GM21723 (cell line): ENCODE measurements around the gene TAX1BP3.

ENCODE experiments used
- ATAC-seq: cut with Tn5 transposase; IDR thresholded peaks from one replicate; pipeline ENCODE4 v1.9.1; 2021; ENCODE audit warnings: mild to moderate bottlenecking, moderate library complexity; ENCODE audit not compliant: unreplicated experiment

Gene TAX1BP3

GRCh38 chr17:3659541-3660111 lies 8.8 kb downstream of the TAX1BP3 start:
- no peak for ATAC-seq

- no peak for ATAC-seq
These were observed 9.5 kb downstream of the TAX1BP3 start for GRCh38 chr17:3658784-3659449.

DNA sequence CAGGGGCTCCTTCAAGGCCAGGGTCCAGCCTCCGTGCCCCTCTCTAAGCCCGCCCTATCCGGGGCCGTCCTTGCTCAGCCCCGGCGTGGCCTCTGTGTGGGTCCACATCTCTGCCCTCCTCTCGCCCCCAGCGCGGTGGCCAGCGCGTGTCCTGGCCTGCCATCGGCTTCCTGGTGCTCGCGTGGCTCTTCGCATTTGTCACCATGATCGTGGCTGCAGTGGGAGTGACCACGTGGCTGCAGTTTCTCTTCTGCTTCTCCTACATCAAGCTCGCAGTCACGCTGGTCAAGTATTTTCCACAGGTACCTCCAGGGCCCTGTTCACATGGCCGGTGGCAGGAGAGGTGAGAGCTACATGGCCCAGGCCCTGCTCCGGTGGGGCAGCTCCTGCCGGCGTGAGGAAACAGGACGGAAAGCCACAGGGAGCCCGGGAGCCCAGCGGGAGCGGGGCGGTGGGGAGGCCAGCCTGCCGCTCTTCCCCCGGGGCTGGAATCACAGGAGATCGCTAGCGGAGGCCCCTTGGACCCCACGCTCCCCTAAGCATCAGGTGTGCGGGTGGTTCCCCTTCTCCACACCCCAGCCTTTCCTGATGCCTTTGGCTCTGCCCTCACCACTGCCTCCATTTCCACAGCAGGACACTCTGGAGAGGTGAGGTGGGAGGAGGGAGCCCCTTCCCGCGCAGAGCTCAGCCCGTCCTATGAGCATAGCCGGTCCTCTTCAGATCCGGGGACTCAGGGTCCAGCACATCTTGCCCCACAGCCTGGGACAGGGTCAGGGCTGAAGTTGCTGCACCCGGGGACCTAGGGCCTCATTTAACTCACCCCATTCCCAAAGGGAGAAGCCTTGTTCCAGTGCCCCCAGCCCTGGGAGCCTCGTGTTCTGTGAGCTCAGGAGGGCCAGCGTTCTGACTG lies 10.2 kb downstream of the TAX1BP3 start:
- ATAC-seq = no peak

- no peak for ATAC-seq
These were observed 10.8 kb downstream of the TAX1BP3 start for GRCh38 chr17:3657588-3657869.

DNA sequence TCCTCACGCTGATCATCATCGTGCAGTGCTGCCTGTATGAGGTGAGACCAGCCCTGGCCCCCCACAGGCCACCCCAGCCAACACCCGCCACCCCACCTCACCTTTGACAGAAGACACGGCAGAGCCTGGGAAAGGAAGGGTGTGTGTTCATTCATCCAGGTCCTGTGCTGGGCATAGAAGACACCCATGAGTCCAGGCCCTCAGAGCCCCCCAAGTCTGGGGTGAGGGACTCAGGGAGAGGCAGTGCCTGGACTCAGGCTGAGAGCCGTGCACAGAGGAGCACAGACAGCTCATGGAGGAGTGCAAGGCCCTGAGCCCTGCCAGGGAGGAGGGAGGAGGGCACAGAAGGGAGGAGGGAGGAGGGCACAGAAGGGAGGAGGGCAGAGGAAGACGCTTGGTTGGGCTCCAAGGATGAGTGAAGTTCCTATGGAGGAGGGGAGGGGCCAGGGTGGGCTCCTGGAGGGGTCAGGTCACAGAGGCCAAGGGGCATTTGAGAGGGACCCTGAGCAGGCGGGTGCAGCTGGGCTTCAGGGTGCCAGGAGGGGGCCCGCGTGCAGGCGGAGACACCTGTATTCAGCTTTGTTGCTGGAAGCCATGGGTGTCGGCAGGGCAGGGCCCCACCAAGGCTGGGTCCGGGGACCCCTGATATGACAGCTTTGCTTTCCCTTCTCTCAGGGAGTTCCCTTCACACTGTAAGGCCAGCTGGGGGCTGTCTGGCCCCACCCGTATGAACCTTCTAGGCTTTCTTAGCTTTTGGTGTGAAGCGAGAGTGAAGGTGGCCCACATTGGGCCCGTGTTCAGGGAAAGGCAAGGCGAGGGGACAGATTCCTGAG lies 11.4 kb downstream of the TAX1BP3 start:
- ATAC-seq = no peak

GRCh38 chr17:3656353-3656752 lies 12.0 kb downstream of the TAX1BP3 start:
- ATAC-seq = no peak

DNA sequence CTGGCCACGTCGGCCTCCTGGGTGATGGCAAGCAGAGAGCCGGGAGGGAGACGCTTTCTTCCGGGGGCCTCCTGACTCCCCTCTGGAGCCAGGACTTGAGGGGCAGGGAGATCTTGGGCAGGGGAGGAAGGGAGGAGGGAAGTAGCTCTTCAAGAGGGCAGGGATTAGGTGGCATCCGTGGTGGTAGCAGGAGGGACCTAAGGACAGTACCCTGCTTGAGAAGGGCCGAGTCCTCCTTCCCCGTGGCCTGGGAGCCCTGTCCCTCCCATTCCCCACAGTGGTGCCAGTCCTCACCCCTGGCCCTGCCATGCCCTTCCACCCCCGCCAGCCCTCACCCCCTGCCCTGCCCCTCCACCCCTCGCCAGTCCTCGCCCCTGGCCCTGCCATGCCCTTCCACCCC lies 12.6 kb downstream of the TAX1BP3 start:
- no peak for ATAC-seq

DNA sequence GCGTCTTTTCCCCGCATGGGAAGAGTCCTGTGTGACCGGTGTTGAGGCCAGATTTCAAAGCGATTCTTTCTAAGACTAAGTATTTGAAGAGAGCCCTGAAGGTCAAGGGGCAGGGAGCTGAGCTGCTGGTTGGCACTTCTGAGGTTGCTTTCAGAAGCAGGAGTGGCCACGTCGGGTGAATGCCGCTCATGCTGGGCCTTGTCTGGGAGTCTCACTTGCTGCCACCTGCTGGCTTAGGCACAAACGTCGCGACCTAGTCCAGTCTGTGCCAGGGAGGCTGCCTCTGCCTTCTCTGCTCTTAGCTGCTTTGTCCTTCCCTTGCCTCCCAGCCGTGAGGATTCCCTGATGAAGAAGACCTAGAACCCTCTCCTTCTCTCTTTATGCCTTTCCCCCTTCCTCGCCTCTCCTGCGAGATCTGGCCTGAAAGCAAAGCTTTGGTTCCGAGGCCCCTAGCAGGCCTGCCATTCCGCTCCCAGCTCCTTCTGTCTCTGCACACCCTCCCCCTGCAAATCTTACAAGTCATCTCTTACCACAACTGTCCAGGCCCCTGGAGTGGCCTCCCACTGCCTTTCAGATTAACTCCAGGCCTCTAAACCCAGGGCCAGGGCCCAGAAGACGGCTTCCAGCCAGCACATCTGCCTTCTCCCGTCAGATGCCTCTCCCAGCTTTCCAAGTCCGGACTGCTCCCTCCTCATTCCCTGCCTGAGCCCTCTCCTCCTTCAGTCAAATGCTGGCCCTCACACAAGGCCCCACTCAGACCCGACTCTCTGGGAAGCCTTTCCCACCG lies 20.4 kb downstream of the TAX1BP3 start:
- no peak for ATAC-seq

GRCh38 chr17:3647251-3647650 lies 21.1 kb downstream of the TAX1BP3 start:
- no peak for ATAC-seq

DNA sequence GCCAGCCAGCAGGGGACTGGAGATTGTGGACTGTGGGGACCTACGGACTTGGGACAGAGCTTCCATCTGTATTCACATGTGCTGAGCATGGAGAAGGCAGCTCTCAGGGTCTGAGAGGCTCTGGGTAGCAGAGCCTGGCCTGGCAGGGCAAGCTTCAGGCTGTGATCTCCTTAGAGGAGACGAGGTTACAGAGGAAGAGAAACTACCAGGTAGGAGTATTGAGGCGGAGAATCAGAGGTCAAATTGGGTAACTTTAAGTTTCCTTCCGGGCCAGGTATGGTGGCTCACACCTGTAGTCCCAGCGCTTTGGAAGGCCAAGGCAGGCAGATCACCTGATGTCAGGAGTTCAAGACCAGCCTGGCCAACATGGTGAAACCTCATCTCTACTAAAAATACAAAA lies 23.1 kb downstream of the TAX1BP3 start:
- ATAC-seq = no peak

DNA sequence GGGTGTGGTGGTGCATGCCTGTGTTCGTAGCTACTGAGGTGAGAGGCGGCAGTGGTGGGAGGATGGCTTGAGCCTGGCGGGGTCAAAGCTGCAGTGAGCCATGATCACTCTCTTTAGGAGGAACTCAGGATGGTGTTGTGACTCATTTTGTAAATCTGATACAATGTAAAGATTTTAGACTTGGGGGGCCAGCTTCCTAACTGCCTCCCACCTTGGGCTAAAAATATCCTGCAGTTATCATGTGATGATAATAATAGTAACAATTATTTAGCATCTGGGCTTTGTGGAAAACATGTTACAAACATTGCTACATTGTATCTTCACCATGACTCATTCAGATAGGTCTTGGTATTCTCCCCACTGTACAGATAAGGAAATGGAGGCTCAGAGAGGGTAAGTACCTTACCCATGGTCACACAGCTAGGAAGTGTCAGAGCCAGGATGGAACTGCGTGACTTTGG lies 24.5 kb downstream of the TAX1BP3 start:
- no peak for ATAC-seq

DNA sequence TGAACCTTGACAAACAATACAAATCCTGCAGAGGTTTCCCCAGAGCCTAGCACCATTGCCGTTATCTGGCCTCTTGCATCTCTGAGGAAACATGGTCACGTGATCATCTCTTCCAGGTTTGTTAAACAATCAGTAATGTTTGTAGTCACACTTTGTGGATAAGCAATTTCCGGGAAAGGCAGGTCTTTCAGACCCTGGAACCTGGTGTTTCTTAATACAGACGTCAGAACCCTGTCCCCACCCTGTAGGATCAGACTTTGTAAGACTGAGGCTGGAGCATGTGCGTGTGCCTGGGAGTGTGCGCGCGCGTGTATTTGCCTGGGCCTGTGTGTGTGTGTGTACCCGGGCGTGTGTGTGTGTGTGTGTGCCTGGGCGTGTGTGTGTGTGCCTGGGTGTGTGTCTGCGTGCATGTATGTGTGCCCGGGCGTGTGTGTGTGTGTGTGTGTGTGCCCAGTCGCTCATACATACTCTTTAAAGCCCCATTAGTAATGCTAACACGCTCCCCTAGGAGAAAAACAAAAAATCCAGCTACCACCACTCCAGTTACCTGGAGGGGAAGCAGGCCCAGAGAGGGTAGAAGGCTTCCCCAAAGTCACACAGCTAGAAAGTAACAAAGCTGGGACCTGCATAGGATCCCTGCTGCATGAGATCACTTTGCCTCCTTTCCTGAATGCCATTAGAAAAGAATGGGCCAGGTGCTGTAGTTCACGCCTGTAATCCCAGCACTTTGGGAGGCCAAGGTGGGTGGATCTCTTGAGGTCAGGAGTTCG lies 26.5 kb downstream of the TAX1BP3 start:
- ATAC-seq = no peak

- no peak for ATAC-seq
These were observed 27.4 kb downstream of the TAX1BP3 start for GRCh38 chr17:3641014-3641413.

- ATAC-seq = no peak
These were observed 28.3 kb downstream of the TAX1BP3 start for GRCh38 chr17:3639981-3640596.

GRCh38 chr17:3636908-3637373 lies 31.4 kb downstream of the TAX1BP3 start:
- ATAC-seq = peak; percentile 12

DNA sequence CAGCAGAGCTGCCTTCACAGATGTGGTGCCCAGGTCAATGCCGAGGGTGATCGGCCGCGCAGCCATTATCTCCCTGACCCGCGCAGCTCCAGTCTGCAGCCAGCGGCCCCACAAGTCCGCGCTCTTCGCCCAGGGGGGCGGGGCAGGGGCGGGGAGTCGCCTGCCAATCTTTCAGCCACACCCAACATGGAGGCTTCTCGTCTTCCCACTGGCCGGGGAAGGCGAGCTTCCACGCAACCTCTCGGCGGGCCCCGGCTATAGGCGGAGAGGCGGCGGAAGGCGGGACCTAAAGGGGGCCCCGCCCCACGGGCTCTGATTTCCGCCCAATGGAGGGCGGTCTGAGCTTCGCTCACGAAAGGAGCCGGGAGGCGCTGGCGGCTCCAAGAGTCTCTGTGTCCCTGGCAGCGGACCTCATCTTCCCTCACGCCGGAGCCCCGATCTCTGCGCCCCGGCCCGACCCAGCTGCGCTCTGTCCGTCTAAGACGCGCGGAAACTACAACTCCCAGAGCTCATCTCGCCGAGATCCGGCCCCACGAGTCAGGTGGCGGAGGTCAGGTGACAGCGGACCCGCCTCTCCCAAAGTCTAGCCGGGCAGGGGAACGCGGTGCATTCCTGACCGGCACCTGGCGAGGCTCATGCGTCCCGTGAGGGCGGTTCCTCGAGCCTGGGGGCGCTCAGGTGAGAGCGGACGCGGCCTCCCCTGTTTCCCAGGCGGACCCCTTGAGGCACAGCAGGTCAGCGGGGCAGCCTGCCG lies 32.0 kb downstream of the TAX1BP3 start, which contains the start of the genes CTNS and SHPK:
CTNS (plus strand) TSS at position 607 of the 754 bp plus-strand sequence. CDS start 3,447 bp downstream, outside the sequence.
SHPK (minus strand) TSS at position 97 of the 754 bp plus-strand sequence; CDS start at position 66, 31 bp downstream.
- peak; percentile 92 for ATAC-seq

DNA sequence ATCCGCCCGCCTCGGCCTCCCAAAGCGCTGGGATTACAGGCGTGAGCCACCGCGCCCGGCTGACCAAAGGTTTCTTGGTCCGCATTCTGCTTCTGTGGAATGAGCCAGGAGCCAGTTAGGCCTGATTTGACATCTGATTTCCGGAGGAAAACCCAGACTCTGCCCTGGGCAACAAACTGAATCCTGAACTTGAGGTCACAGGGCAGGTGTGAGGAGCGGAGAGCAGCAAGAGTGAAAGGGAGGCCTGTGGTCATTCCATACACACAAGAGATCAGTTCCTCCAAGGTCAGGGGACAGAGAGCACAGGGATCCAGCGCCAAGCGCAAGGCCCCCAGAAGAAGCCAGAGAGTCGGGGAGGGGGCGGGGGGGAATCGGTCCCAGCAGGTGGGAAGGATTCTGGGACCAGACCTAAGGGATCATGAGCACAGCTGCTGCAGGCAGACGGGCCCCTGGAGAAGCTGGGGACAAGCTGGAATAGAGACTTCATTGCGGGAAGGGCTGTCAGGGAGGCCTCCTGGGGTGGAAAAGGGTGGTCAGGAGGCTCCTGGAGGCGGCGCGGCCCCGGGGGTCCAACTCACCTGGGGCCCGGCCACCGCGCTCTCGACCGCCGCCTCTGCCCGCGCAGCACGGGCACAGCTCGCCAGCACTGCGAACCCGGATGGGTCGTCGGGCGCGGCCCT lies 32.8 kb downstream of the TAX1BP3 start:
- ATAC-seq = no peak
